Stimulated activated effector memory CD8-positive, alpha-beta T cell treated with anti-CD3 and anti-CD28 coated beads, Interleukin-12 subunit alpha, Interleukin-12 subunit beta, amount 100 ng/mL, for 72 hours (primary cell): Measurements from ENCODE around the gene STIM1.
A peak's percentile ranks its signal among the peaks of the same experiment; 100 is the strongest.

ENCODE experiments used
- ATAC-seq: fragments of 150-1000 bp; cut with Tn5 transposase; 2 replicates; pipeline ENCODE4 v1.10.0; 2021
- DNase-seq, 2 donors: peaks; one replicate each; pipeline ENCODE4 v3.0.0; 2021 to 2022; ENCODE audit warnings: low spot score in 2 of 2
- H3K27ac Mint-ChIP-seq: one replicate; pipeline ENCODE4 v1.8.0; 2022; ENCODE audit warnings: mild to moderate bottlenecking, mixed read lengths
- H3K36me3 Mint-ChIP-seq: one replicate; pipeline ENCODE4 v1.8.0; 2022; ENCODE audit warnings: mild to moderate bottlenecking, mixed read lengths
- H3K4me1 Mint-ChIP-seq: one replicate; pipeline ENCODE4 v1.8.0; 2022; ENCODE audit warnings: mixed read lengths
- H3K4me3 Mint-ChIP-seq: one replicate; pipeline ENCODE4 v1.8.0; 2022; ENCODE audit warnings: mild to moderate bottlenecking, mixed read lengths
- H3K9me3 Mint-ChIP-seq: one replicate; pipeline ENCODE4 v1.8.0; 2022; ENCODE audit warnings: mixed read lengths

Gene STIM1

GRCh38 chr11:3903207-3903896, 47.9 kb downstream of the STIM1 start:
- H3K4me1 Mint-ChIP-seq: peaks cover 58% of the 10 kb centered on the region
- ATAC-seq (no peak), DNase-seq (no peak)
- H3K36me3 Mint-ChIP-seq: no peaks in the 10 kb centered on the region
- H3K4me3 Mint-ChIP-seq: no peak overlapping the region
- peak overlapping the region; percentile 29 for H3K27ac Mint-ChIP-seq
- H3K9me3 Mint-ChIP-seq: no peaks in the 10 kb centered on the region

DNA sequence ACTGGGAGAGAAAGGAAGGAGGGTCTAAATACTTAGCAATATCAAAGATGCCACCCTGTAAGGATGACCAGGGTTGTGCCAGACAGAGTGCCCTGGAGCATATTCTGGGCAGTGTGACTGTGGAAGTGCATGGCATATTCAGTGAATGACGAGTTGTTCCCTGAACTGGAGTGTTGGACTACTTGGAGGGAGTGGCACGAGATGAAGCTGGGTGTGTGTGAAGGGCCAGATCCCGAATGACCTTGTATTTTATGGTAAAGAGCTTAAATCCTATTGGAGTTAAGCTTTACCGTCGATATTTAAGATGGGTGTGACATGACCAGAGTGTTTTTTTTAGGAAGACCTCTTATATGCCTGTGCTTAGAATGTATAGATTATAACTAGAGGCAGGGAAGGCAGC, 48.8 kb downstream of the STIM1 start:
- peak overlapping the region; percentile 29 for H3K27ac Mint-ChIP-seq
- peak overlapping the region; percentile 33 for H3K4me3 Mint-ChIP-seq
- H3K9me3 Mint-ChIP-seq: no peaks in the 10 kb centered on the region
- ATAC-seq (no peak), DNase-seq (no peak)
- H3K36me3 Mint-ChIP-seq: no peaks in the 10 kb centered on the region
- peaks cover 63% of the 10 kb centered on the region for H3K4me1 Mint-ChIP-seq

DNA sequence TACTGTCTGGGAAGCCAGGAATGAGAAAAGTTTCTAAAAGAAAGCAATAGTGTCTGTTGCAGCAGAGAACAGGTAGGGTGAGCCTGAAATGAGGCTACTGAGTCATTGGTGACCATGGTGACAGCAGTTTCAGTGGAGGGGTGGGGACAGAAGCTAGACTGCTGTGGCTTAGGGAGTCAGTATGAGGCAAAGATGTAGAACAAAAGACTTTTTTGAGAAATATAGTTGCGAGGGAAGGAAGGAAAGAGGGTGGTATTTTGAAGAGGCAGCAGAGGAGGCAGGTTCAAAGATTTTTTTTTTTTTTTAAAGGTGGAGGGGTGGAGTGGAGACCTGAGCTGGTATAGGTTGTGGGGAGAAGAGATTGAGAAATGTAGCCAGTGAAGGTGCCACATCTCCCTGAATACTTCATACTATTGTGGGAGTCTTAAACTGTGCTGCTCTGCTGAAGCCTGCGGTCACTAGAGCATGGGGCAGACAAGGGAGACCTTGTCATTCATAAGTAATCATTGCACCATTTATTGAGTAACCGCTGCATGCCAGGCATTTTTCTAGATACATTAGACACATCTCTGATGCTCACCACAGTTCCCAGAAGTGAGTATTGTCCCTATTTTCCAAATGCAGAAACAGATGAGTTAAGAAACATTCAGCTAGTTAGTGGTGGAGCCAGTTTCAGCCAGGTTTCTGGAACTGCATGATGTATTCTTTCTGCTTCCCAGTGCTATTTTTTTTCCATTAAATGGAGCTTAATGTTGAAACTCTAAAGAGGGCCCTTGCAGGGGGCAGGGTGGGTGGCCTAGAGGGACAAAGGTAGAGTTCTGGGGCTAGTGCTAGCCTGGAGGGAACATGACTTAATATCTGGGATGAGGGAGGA, 49.9 kb downstream of the STIM1 start:
- peak overlapping the region; percentile 29 for H3K27ac Mint-ChIP-seq
- DNase-seq (peak; percentile 17 to 60), ATAC-seq (peak; percentile 99)
- H3K4me1 Mint-ChIP-seq: peaks cover 71% of the 10 kb centered on the region
- no peaks in the 10 kb centered on the region for H3K9me3 Mint-ChIP-seq
- H3K36me3 Mint-ChIP-seq: no peaks in the 10 kb centered on the region
- peak overlapping the region; percentile 33 for H3K4me3 Mint-ChIP-seq

DNA sequence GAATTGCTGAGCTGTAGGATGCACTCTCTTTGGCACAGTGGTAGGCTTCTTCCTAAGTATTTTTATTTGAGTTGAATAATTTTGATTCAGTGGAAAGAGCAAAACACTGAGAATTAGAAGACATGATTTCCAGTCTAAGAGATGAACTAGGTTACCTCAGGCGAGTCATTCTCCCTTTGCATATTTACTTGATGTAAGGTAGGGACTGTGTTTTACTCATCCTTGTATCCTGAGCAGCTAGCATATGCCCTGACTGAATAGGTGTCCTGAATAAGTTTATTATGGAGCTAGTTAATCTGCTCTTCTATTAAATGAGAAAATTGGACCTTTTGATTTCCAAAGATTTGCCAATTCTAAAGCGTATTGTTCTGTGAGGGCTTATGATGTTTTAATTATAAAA, 50.7 kb downstream of the STIM1 start:
- H3K4me1 Mint-ChIP-seq: peaks cover 70% of the 10 kb centered on the region
- no peaks in the 10 kb centered on the region for H3K9me3 Mint-ChIP-seq
- ATAC-seq: peak; percentile 67
- H3K36me3 Mint-ChIP-seq: no peaks in the 10 kb centered on the region
- peak overlapping the region; percentile 33 for H3K4me3 Mint-ChIP-seq
- no peak for DNase-seq
- peak overlapping the region; percentile 29 for H3K27ac Mint-ChIP-seq

GRCh38 chr11:3907590-3907989, 52.1 kb downstream of the STIM1 start:
- peak overlapping the region; percentile 13 for H3K27ac Mint-ChIP-seq
- H3K4me1 Mint-ChIP-seq: peaks cover 64% of the 10 kb centered on the region
- peak; percentile 51 for ATAC-seq
- no peaks in the 10 kb centered on the region for H3K9me3 Mint-ChIP-seq
- no peaks in the 10 kb centered on the region for H3K36me3 Mint-ChIP-seq
- H3K4me3 Mint-ChIP-seq: no peak overlapping the region
- DNase-seq: no peak

DNA sequence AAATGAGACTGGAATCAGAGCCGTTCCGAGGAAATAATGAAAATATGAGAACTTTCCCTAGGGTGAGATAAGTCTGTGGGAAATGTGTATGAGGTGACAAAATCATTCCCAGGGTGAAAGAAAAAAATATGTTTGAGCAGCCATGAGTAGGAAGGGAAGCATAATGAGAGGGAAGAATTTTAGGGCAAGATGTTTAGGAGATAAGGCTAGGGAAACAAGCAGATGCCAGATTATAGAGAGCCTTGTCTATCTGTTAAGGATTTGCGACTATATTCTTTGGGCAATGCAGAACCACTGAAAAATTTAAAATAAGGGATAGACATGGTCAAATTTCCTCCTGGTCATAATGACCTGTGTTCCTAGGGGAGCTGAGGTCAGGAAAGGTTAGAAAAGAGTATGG, 54.4 kb downstream of the STIM1 start:
- Mint-ChIP-seq H3K9me3 (no peaks in the 10 kb centered on the region), H3K4me1 (peaks cover 60% of the 10 kb centered on the region), H3K27ac (peak overlapping the region; percentile 11), H3K36me3 (no peaks in the 10 kb centered on the region), H3K4me3 (no peak overlapping the region)
- no peak for DNase-seq
- ATAC-seq: no peak

GRCh38 chr11:3911908-3912505, 56.5 kb downstream of the STIM1 start:
- H3K36me3 Mint-ChIP-seq: no peaks in the 10 kb centered on the region
- ATAC-seq (no peak), DNase-seq (no peak)
- H3K4me1 Mint-ChIP-seq: peaks cover 55% of the 10 kb centered on the region
- H3K27ac Mint-ChIP-seq: peak overlapping the region; percentile 63
- no peaks in the 10 kb centered on the region for H3K9me3 Mint-ChIP-seq
- H3K4me3 Mint-ChIP-seq: no peak overlapping the region

- Mint-ChIP-seq H3K4me3 (no peak overlapping the region), H3K27ac (no peak overlapping the region), H3K36me3 (peaks cover under 1% of the 10 kb centered on the region), H3K9me3 (no peaks in the 10 kb centered on the region), H3K4me1 (peaks cover 62% of the 10 kb centered on the region)
- ATAC-seq: no peak
- no peak for DNase-seq
These were observed 58.5 kb downstream of the STIM1 start for GRCh38 chr11:3913921-3914320.

DNA sequence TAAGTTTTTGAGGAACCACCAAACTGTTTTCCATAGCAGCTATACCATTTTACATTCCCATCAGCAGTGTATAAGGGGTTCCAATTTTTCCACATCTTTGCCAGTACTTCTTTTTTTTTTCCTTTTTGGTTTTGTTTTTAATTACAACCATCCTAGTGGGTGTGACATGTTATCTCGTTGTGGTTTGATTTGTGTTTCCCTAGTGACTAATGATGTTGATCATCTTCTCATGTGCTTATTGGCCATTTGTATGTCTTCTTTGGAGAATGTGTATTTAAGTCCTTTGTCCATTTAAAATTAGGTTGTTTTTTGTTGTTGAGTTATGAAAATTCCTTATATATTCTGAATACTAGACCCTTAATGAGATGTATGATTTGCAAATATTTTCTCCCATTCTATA, 59.3 kb downstream of the STIM1 start:
- no peak for DNase-seq
- Mint-ChIP-seq H3K9me3 (no peaks in the 10 kb centered on the region), H3K4me1 (peaks cover 63% of the 10 kb centered on the region), H3K27ac (peak overlapping the region; percentile 5), H3K4me3 (no peak overlapping the region), H3K36me3 (peaks cover 9% of the 10 kb centered on the region)
- peak; percentile 51 for ATAC-seq

DNA sequence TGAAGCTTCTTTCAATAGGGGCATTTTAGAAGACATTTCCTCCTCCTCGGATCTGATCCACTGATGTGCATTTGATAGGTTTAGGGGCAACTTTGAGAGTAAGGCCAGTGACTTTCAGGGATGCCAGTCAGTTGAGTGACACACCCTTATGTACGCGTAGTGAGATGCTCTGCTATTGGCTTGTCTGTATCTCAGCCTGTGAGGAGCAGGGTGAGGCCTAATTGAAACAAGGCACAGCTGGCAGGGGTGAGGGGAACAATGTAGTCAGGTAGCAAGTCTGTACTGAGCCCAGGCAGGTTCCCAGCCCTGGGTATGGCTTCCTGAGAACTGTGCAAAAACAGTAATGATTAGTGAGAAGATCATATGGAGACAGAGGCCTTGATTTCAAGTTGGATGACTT, 61.5 kb downstream of the STIM1 start:
- ATAC-seq (peak; percentile 53), DNase-seq (no peak)
- Mint-ChIP-seq H3K27ac (peak overlapping the region; percentile 60), H3K36me3 (peaks cover 9% of the 10 kb centered on the region), H3K9me3 (no peaks in the 10 kb centered on the region), H3K4me1 (peaks cover 68% of the 10 kb centered on the region), H3K4me3 (no peak overlapping the region)

DNA sequence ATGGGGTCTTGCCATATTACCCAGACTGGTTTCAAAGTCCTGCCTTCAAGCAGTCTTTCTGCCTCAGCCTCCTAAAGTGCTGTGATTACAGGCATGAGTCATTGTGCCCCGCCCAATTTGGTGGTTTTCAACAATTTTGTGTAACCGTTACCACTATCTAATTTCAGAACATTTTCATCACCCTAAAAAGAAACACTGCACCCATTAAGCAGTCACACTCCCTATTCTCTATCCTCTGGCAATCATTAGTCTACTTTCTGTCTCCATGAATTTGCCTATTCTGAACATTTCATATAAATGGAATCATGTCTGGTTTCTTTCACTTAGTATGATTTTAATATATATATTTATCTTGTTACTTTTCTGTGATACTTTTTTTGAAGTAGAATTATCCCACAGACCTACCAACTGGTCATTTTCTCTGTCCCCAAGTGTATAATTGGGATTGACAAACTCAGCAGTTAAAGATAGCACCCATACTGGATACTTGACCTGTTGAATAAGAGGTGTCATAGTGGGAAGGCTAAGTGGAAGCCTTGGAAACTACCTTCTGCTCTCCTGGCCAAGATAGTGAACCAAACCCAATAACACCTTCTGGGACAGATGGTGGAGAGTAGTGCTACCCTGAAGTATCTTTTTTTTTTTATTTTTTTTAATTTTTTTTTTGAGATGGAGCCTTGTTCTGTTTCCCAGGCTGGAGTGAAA, 64.8 kb downstream of the STIM1 start:
- no peaks in the 10 kb centered on the region for H3K9me3 Mint-ChIP-seq
- DNase-seq (peak; percentile 40 to 79), ATAC-seq (peak; percentile 92)
- H3K27ac Mint-ChIP-seq: peak overlapping the region; percentile 72
- peak overlapping the region; percentile 5 for H3K4me3 Mint-ChIP-seq
- peaks cover 54% of the 10 kb centered on the region for H3K4me1 Mint-ChIP-seq
- H3K36me3 Mint-ChIP-seq: peaks cover 14% of the 10 kb centered on the region

GRCh38 chr11:3922056-3922455, 66.6 kb downstream of the STIM1 start:
- H3K9me3 Mint-ChIP-seq: no peaks in the 10 kb centered on the region
- H3K36me3 Mint-ChIP-seq: peaks cover 14% of the 10 kb centered on the region
- no peak overlapping the region for H3K4me3 Mint-ChIP-seq
- DNase-seq (no peak), ATAC-seq (peak; percentile 59)
- peaks cover 50% of the 10 kb centered on the region for H3K4me1 Mint-ChIP-seq
- H3K27ac Mint-ChIP-seq: peak overlapping the region; percentile 9

DNA sequence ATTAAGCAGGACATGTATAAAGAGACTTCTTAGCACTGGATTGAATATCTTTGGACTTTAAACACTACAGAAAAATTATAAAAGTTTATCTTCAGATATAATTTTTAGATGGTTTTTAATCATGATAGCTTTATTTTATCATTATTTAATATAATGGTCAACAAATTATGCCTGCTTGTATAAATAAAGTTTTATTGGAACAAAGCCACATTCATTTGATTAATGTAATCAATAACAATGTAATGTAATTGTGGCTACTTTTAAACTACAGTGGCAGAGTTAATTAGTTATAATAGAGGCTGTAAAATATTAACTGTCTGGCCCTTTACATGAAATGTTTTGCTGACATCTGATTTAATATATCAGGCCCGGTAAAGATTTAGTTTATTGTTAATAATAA, 70.0 kb downstream of the STIM1 start:
- no peak overlapping the region for H3K27ac Mint-ChIP-seq
- H3K36me3 Mint-ChIP-seq: peaks cover 5% of the 10 kb centered on the region
- no peaks in the 10 kb centered on the region for H3K9me3 Mint-ChIP-seq
- peaks cover 23% of the 10 kb centered on the region for H3K4me1 Mint-ChIP-seq
- ATAC-seq: no peak
- DNase-seq: no peak
- H3K4me3 Mint-ChIP-seq: no peak overlapping the region

DNA sequence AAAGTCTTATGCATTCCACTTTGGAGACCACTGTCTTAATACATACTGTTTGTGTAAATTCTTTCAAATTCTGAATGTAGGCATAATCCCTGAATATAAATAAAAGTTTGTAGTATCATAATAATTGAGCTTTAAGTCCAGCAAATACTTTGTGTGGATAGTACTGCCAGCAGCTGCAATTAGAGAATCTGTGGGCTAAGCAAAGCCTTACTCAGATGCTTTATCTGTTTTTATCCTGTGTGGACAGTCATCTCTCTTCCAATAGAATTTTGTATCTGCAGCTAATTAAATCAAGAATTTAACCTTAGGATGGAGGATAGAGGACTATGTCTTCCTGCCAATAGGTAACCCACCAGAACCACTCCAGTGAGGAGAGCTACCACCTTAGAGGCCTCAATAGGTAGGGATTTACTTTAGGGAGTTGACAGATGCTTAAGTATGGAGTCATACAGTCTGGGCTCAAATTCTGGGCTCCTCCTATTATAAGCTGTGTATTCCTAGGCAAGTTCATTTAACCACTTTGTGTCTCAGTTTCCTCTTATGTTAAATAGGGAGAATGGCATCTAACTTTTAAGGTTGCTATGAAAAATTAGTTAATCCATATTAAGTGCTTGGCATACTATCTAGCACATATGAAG, 71.1 kb downstream of the STIM1 start:
- ATAC-seq (no peak), DNase-seq (no peak)
- peaks cover 22% of the 10 kb centered on the region for H3K4me1 Mint-ChIP-seq
- H3K36me3 Mint-ChIP-seq: peaks cover 5% of the 10 kb centered on the region
- H3K27ac Mint-ChIP-seq: no peak overlapping the region
- H3K4me3 Mint-ChIP-seq: no peak overlapping the region
- H3K9me3 Mint-ChIP-seq: no peaks in the 10 kb centered on the region
